GM19455 (cell line): ENCODE results near the gene SMC6.

Experiments used
- ATAC-seq: cut with Tn5 transposase; IDR thresholded peaks from one replicate; pipeline ENCODE4 v1.9.1; 2021; ENCODE audit not compliant: unreplicated experiment

The SMC6 gene

GRCh38 chr2:17620280-17620679, 133.3 kb downstream of the SMC6 start:
- ATAC-seq, result no peak

- ATAC-seq, result no peak
Measured at GRCh38 chr2:17617955-17618354, 135.7 kb downstream of the SMC6 start.

GRCh38 chr2:17617516-17617915, 136.1 kb downstream of the SMC6 start:
- ATAC-seq, result no peak

GRCh38 chr2:17616405-17616804, 137.2 kb downstream of the SMC6 start:
- ATAC-seq, result no peak

GRCh38 chr2:17615728-17616351, 137.8 kb downstream of the SMC6 start:
- no peak for ATAC-seq

- ATAC-seq, result no peak
Measured at GRCh38 chr2:17615147-17615546, 138.5 kb downstream of the SMC6 start.

GRCh38 chr2:17614174-17614930, 139.3 kb downstream of the SMC6 start:
- ATAC-seq, result no peak
